ENCODE results near the gene ABCC2.
A peak's percentile ranks its signal among the peaks of the same experiment; 100 is the strongest.
"Not testable (repeated sequence)": the region's sequence is repeated elsewhere in the genome, so short reads cannot be mapped to it uniquely, and the experiment has no call there.

The ABCC2 gene

GRCh38 chr10:99859585-99859984 is 77.1 kb downstream of the ABCC2 start:
- H3K27me3 ChIP-seq, result no peaks in the 10 kb centered on the region
- H3K4me3 ChIP-seq (ENCODE audit: low read depth, low read length), result no peak overlapping the region
- peak; percentile 29 for DNase-seq
- peak; percentile 47 for TF ChIP-seq CTCF (IDR thresholded peaks at IDR 0.05; ENCODE audit: low read depth, low read length)
- no peaks in the 10 kb centered on the region for H3K4me1 ChIP-seq
- H3K9me3 ChIP-seq, result no peaks in the 10 kb centered on the region
- no peaks in the 10 kb centered on the region for H3K36me3 ChIP-seq

- H3K9me3 ChIP-seq, result no peaks in the 10 kb centered on the region
- no peak for TF ChIP-seq CTCF (IDR thresholded peaks at IDR 0.05; ENCODE audit: low read depth, low read length)
- H3K27me3 ChIP-seq, result no peaks in the 10 kb centered on the region
- no peak overlapping the region for H3K4me3 ChIP-seq (ENCODE audit: low read depth, low read length)
- no peaks in the 10 kb centered on the region for H3K36me3 ChIP-seq
- no peak for DNase-seq
- no peaks in the 10 kb centered on the region for H3K4me1 ChIP-seq
Observed at GRCh38 chr10:99860466-99860865, 78.0 kb downstream of the ABCC2 start.

- not testable (repeated sequence) for H3K4me3 ChIP-seq (ENCODE audit: low read depth, low read length); H3K9me3 ChIP-seq; H3K27me3 ChIP-seq; DNase-seq; H3K36me3 ChIP-seq; H3K4me1 ChIP-seq
Observed at GRCh38 chr10:99863535-99864240, 81.2 kb downstream of the ABCC2 start.

- not testable (repeated sequence) for H3K4me1 ChIP-seq; H3K4me3 ChIP-seq (ENCODE audit: low read depth, low read length); H3K27me3 ChIP-seq; H3K9me3 ChIP-seq; DNase-seq; H3K36me3 ChIP-seq
Observed at GRCh38 chr10:99867250-99867649, 84.8 kb downstream of the ABCC2 start.

GRCh38 chr10:99869581-99870122 is 87.2 kb downstream of the ABCC2 start:
- no peak for DNase-seq
- H3K36me3 ChIP-seq, result no peaks in the 10 kb centered on the region
- no peaks in the 10 kb centered on the region for H3K9me3 ChIP-seq
- H3K4me3 ChIP-seq (ENCODE audit: low read depth, low read length), result no peak overlapping the region
- no peaks in the 10 kb centered on the region for H3K4me1 ChIP-seq
- H3K27me3 ChIP-seq, result peaks cover 3% of the 10 kb centered on the region; the same call in 1 of the 2 replicates
- no peak for TF ChIP-seq CTCF (IDR thresholded peaks at IDR 0.05; ENCODE audit: low read depth, low read length)

- Histone ChIP-seq H3K4me3 (ENCODE audit: low read depth, low read length) (no peak overlapping the region), H3K4me1 (no peaks in the 10 kb centered on the region), H3K36me3 (no peaks in the 10 kb centered on the region), H3K9me3 (no peaks in the 10 kb centered on the region), H3K27me3 (peaks cover 3% of the 10 kb centered on the region; the same call in 1 of the 2 replicates)
- DNase-seq, result no peak
- TF ChIP-seq CTCF (IDR thresholded peaks at IDR 0.05; ENCODE audit: low read depth, low read length), result no peak
Observed at GRCh38 chr10:99870123-99870730, 87.8 kb downstream of the ABCC2 start.
